ENCODE results near the gene FBXO44. TPM values are rescaled to one million over a fixed set of nuclear protein-coding genes. Genes with fewer than 3 reads are reported as not detected.

The FBXO44 gene
- total RNA-seq, 1 experiment from 2014 or later: 70.8 TPM

- intact Hi-C loops (cut with micrococcal nuclease; ENCODE audit: unreplicated experiment): no loop called here
- Histone ChIP-seq H3K27me3 (ENCODE audit: control insufficient read depth, insufficient read depth, low read length) (no peaks in the 10 kb centered on the region; the same call in 1 of the 2 replicates), H3K9me3 (ENCODE audit: control insufficient read depth, insufficient read depth, low read depth, low read length) (no peaks in the 10 kb centered on the region), H3K4me3 (ENCODE audit: low read depth in 2 of 2, low read length in 2 of 2) (no peak overlapping the region), H3K4me1 (ENCODE audit: control insufficient read depth, insufficient read depth, low read length) (peaks cover 7% of the 10 kb centered on the region; the same call in 1 of the 2 replicates), H3K36me3 (ENCODE audit: control insufficient read depth, insufficient read depth, low read length) (no peaks in the 10 kb centered on the region; the same call in 1 of the 2 replicates), H3K27ac (ENCODE audit: low read length) (no peak overlapping the region)
- in situ Hi-C loops (cut with HindIII; ENCODE audit: low pct_unique_long_range_greater_than_20kb, low sequenced_read_pairs): no loop called here
- no TSS peak for BruUV-seq (replicated peaks)
- ChIA-PET CTCF (no interaction called here), POLR2A (no interaction called here)
- no peak for TF ChIP-seq SIN3A (IDR thresholded peaks at IDR 0.05; ENCODE audit: borderline replicate concordance, insufficient read depth, low read depth, low read length)
- TF ChIP-seq CTCF (IDR thresholded peaks at IDR 0.05): no peak
- TF ChIP-seq TCF7L2 (IDR thresholded peaks at IDR 0.05; ENCODE audit: low read depth, low read length): no peak
- no peak for TF ChIP-seq REST (IDR thresholded peaks at IDR 0.05; ENCODE audit: insufficient read depth in 1 of 2, low read depth in 2 of 2, low read length in 1 of 2)
- no peak for TF ChIP-seq POLR2AphosphoS5 (IDR thresholded peaks at IDR 0.05; ENCODE audit: low read depth, low read length)
- DNase-seq (ENCODE audit: low read depth, low spot score) (no peak), ATAC-seq (no peak; the same call in 1 of the 2 replicates)
Observed at GRCh38 chr1:11693917-11694316, 39.2 kb downstream of the FBXO44 start.

GRCh38 chr1:11695861-11696260 lies 41.2 kb downstream of the FBXO44 start:
- no peak overlapping the region for H3K4me3 ChIP-seq (ENCODE audit: low read depth in 2 of 2, low read length in 2 of 2)
- ChIA-PET CTCF (interaction anchor here (0.5 kb wide), 1 partner anchor 27 kb away, joined by 4 read pairs; no protein-coding TSS in a partner anchor), POLR2A (no interaction called here)
- H3K4me1 ChIP-seq (ENCODE audit: control insufficient read depth, insufficient read depth, low read length): peaks cover 7% of the 10 kb centered on the region; the same call in 1 of the 2 replicates
- no peaks in the 10 kb centered on the region; the same call in 1 of the 2 replicates for H3K27me3 ChIP-seq (ENCODE audit: control insufficient read depth, insufficient read depth, low read length)
- BruUV-seq (replicated peaks): no TSS peak
- no peaks in the 10 kb centered on the region for H3K9me3 ChIP-seq (ENCODE audit: control insufficient read depth, insufficient read depth, low read depth, low read length)
- H3K36me3 ChIP-seq (ENCODE audit: control insufficient read depth, insufficient read depth, low read length): no peaks in the 10 kb centered on the region
- intact Hi-C loops (cut with micrococcal nuclease; ENCODE audit: unreplicated experiment): no loop called here
- in situ Hi-C loops (cut with HindIII; ENCODE audit: low pct_unique_long_range_greater_than_20kb, low sequenced_read_pairs): no loop called here
- no peak for TF ChIP-seq TCF7L2 (IDR thresholded peaks at IDR 0.05; ENCODE audit: low read depth, low read length)
- TF ChIP-seq CTCF (IDR thresholded peaks at IDR 0.05): no peak
- DNase-seq (ENCODE audit: low read depth, low spot score) (no peak), ATAC-seq (no peak)
- H3K27ac ChIP-seq (ENCODE audit: low read length): no peak overlapping the region

Measured in Panc1 (cell line).